HG02943 (cell line): ENCODE measurements around the gene SFTPD.

Source experiments
- ATAC-seq: cut with Tn5 transposase; IDR thresholded peaks from one replicate; pipeline ENCODE4 v1.9.1; 2021; ENCODE audit warnings: mild to moderate bottlenecking, low read depth, moderate library complexity; ENCODE audit not compliant: unreplicated experiment

Gene SFTPD

DNA sequence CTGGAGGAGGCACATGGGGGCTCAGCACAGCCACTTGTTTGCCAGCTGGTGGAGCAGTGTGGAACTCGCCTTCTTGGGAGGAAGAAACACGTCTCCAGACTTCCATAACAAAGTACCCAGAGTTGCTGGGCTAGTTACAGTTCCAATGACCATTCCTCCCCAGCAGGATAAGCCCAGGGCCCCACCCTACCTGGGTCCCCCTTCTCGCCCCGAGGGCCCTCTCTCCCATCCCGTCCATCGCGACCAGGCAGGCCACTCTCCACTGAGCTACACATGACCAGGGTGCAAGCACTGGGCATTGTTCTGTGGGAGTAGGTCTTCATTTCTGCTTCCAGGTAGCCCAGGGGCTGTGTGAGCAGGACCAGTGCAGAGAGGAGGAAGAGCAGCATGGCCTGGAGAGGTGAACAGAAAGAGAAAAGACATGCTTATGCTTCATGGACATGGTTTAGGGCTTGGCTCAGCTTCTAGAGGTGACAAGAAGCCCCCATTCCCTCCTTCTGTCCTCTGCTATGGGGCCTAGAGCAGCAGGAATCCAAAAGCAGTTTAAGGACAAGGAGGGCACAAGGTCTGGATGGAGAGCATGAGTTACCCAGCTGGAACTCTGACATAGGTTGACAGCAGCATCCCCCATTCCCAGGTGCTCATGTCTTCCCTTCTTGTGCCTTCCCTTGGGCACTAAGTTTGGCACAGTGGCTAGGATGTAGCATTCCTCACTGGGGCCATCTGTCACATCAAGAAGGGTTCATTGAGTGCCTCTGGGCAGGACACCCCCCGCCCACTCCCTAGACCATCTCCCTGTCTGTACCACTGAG is 2.4 kb downstream of the SFTPD start:
- ATAC-seq = no peak

DNA sequence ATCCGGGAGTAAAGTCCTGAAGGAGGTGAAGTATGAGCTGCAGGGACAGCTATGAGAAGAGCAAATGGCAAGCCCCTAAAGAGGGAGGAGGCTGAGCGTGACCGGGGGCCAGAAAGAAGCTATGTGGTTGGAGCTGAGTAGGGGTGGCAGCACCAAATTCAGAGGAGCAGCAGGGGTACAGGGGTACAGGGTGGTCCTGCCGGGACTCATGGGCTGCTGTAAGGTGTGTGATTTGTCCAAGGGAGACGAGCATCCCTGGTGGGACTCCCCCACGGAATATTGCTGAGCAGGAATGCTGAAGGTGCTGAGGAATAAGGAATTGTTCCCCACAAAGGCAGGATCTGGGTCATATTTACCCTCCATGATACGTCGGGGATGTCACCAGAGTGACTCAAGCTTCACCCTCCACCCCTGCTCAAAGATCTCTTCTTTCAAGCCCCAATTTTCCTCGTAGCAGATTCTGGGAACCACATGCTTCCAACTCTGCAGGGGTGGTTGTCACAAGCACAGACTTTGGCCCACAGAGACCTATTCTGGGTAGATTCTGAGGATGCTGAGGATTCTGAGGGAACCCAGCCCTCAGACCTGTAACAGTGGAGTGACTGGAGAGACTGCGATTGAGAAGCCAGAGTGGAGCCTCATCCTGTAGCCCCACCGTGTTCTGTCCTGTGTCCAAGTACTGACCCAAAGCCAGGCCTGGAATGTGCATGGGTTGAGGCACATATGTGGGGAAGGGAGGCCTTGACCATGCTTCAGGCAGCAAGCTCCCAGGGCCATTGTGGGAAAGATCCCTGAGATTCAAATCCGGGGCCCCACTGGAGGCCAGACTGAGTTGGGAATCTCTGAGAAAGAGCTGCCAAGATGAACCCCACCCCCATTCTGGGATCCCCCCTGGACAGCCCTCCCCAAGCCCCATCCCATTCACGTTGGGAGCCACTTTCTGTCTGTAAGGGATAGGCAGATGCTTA is 4.2 kb downstream of the SFTPD start:
- no peak for ATAC-seq

- ATAC-seq = no peak
Measured at GRCh38 chr10:79943871-79944270, 5.0 kb downstream of the SFTPD start.

GRCh38 chr10:79942261-79943185 is 6.4 kb downstream of the SFTPD start:
- ATAC-seq = no peak

DNA sequence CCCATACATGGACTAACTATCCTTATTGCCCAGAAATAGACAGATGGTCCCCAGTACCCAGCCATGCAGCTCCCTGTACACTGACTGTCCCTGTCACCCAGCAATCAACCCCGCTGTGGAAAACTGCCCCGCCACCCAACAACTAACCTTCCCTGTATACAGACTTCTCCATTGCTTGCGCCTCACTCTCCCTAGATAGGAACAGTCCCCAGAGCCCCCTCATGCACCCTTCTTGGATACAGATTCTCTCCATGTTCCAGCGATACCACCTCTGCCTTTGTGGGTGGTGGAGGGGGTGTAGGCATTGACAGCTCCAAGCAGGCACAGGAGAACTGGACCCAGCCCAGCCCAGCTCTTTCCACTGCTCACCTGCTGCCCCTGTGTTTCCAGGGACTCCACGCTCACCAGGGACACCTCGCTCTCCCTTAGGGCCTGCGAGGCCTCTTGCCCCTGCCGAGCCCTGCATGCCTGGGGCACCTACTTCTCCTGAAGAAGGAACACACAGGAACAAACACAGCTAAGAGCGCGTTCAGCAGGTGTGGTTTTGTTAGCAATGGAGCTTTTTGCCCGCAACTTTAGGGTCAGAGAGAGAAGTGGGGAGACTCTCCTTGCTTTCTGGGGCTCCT is 7.2 kb downstream of the SFTPD start:
- no peak for ATAC-seq

DNA sequence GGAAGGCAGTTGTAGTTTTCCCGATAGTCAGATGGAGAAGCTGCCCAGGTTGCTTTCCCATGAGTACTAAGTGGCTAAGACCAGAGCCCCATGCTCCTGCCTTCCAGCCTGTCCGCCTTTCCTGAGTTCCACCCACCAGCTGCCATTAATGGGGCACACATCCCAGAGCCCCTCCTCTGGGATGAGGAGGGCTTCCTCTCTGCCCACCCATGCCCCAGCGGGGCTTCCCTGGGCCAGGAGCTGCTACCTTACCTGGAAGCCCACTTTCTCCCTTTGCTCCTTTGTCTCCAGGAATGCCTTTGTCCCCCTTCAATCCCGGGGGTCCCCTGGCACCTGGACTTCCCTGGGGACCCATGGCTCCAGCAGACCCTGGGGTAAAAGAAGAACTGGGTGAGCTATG is 7.8 kb downstream of the SFTPD start:
- no peak for ATAC-seq

DNA sequence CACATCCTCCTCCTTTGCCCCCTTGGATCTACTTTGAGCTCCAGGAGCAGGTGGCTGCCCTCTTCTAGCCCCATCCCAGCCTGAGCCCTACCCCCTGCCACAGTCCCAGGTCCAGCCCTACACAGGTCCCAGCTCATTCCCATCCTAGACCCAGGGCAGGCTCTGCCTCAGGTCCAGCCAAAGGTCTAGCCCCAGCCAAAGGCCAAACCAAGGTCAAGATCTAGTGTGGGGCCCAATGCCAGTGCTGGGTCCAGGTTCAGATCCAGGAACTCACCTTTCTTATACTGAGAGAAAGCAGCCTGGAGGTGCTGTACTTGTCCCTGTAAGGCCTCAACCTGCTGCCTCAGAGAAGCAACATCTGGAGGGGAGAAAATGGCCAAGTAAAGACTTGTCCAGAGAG is 8.5 kb downstream of the SFTPD start:
- ATAC-seq = no peak

- no peak for ATAC-seq
Measured at GRCh38 chr10:79939969-79940368, 8.9 kb downstream of the SFTPD start.

- ATAC-seq = no peak
Measured at GRCh38 chr10:79938728-79939406, 10.0 kb downstream of the SFTPD start.

- ATAC-seq = no peak
Measured at GRCh38 chr10:79937701-79938151, 11.2 kb downstream of the SFTPD start.

GRCh38 chr10:79936625-79937615 is 12.0 kb downstream of the SFTPD start:
- ATAC-seq = no peak

DNA sequence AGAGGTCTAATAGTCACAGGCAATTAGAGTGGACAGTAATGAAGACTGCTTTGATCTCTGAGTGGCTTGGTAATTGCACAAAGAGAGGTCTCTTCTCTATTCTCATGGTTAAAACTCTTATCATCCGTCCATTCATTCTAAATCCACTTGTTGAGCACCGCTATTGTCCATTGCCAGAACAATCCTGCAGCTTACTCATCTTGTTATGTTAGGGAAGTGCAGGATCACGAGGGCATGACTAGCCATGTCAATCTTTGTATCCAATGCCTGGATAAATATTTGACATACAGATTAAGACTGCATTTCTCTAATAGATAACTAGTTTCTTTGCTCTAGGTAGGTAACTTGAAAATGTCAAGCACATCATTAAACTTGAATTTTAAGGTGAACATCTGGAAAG is 14.9 kb downstream of the SFTPD start:
- ATAC-seq = no peak

DNA sequence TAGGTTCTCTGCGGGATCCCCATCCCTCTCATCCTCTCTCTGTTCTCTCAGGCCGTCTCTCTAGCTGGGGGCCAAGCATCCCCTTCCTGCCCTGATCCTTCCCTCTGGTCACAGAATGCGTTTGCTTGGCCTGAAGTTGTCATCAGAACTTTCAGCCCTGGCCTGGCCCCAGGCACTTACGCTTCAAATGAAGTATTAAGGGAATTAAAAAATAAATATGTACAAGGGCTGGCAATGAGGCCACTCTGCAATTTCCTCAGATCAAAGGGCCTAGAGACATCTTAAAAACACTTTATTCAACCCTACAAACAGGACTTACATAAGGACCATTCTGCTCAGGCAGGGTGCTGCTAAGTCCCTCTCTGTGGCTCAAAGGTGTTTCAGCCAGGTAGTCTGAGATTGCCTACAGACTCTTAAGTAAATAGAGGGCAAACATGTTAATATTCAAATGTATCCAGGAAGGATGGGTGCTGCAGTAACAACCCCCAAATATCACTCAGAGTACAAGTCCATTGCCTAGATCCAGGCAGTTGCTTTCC is 16.0 kb downstream of the SFTPD start:
- no peak for ATAC-seq

GRCh38 chr10:79932307-79932706 is 16.6 kb downstream of the SFTPD start:
- no peak for ATAC-seq

DNA sequence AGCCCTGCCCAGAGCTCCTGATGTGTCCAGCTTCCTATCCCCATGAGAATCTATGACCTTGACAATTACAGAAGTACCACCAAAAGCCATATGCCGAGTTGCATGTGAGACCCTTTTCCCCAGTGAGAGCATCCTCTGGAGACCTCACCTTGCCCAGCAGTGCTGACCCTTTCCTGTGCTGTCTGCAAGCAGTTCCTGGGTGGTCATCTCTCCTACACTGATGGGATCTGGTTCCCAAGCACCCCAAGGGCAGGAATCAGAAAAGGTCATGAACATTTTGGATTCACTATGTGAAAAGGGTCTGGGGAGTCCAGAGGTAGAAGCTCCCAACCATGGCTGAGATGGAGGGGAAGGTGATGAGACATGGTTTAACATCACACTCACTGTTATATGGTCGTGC is 18.2 kb downstream of the SFTPD start:
- ATAC-seq = no peak

DNA sequence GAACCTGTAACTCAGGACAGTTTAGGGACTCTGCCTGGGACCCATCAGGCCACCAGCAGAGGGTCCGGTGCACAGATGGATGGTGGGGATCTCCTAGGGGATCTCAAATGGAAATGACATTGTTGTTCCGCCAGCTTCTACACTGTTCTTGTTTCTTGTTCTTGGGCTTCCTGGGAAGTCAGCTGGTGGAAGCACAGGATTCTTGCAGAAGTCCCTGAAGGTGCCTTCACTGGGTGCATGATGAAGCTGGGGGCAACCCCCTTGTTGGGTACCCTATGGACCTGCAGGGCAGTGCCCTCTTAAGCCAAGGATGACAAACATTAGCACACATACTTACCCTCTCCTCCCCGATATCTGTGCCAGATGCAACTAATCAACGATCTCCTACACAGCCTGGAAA is 18.6 kb downstream of the SFTPD start:
- ATAC-seq = no peak

- ATAC-seq = peak; percentile 72
Measured at GRCh38 chr10:79929409-79929904, 19.4 kb downstream of the SFTPD start.
